ENCODE measurements around the gene USP32.
"Not testable (repeated sequence)": the region's sequence is repeated elsewhere in the genome, so short reads cannot be mapped to it uniquely, and the experiment has no call there.

The USP32 gene

GRCh38 chr17:60318326-60318725, 73.6 kb downstream of the USP32 start:
- H3K9me3 ChIP-seq (ENCODE audit: low read length): no peaks in the 10 kb centered on the region
- no peaks in the 10 kb centered on the region for H3K9me2 ChIP-seq (ENCODE audit: low read depth, low read length)
- no peaks in the 10 kb centered on the region for H3F3A ChIP-seq (ENCODE audit: insufficient read depth, low read length)
- no peaks in the 10 kb centered on the region for H3K36me3 ChIP-seq (ENCODE audit: insufficient read depth, low read length)
- H3K27me3 ChIP-seq (ENCODE audit: insufficient read depth, low read length): no peaks in the 10 kb centered on the region
- H3K4me2 ChIP-seq (ENCODE audit: low read length): no peak overlapping the region
- H2AFZ ChIP-seq (ENCODE audit: low read length): no peak overlapping the region
- no peaks in the 10 kb centered on the region for H3K4me1 ChIP-seq (ENCODE audit: insufficient read depth, low read length, severe bottlenecking)
- H4K20me1 ChIP-seq (ENCODE audit: insufficient read depth, low read length): no peaks in the 10 kb centered on the region
- H3K27ac ChIP-seq (ENCODE audit: low read depth, low read length, poor library complexity, severe bottlenecking): no peak overlapping the region
- TF ChIP-seq EZH2 (IDR thresholded peaks at IDR 0.05; ENCODE audit: borderline replicate concordance, low read length) (no peak), CTCF (IDR thresholded peaks at IDR 0.05; ENCODE audit: low read length) (no peak)
- H3K9ac ChIP-seq (ENCODE audit: low read length): no peak overlapping the region
- no peaks in the 10 kb centered on the region; the same call in 1 of the 2 replicates for H3K79me2 ChIP-seq (ENCODE audit: insufficient read depth, low read length)
- no peak overlapping the region for H3K4me3 ChIP-seq (ENCODE audit: low read depth, low read length, poor library complexity, severe bottlenecking)

- no peaks in the 10 kb centered on the region for H3K9me2 ChIP-seq (ENCODE audit: low read depth, low read length)
- no peaks in the 10 kb centered on the region for H3K27me3 ChIP-seq (ENCODE audit: insufficient read depth, low read length)
- TF ChIP-seq CTCF (IDR thresholded peaks at IDR 0.05; ENCODE audit: low read length) (peak; percentile 37; the same call in 1 of the 2 replicates), EZH2 (IDR thresholded peaks at IDR 0.05; ENCODE audit: borderline replicate concordance, low read length) (no peak)
- H3K9ac ChIP-seq (ENCODE audit: low read length): no peak overlapping the region
- H2AFZ ChIP-seq (ENCODE audit: low read length): no peak overlapping the region
- H3K36me3 ChIP-seq (ENCODE audit: insufficient read depth, low read length): no peaks in the 10 kb centered on the region
- H3K4me1 ChIP-seq (ENCODE audit: insufficient read depth, low read length, severe bottlenecking): no peaks in the 10 kb centered on the region
- H3K9me3 ChIP-seq (ENCODE audit: low read length): no peaks in the 10 kb centered on the region
- H3K27ac ChIP-seq (ENCODE audit: low read depth, low read length, poor library complexity, severe bottlenecking): no peak overlapping the region
- no peaks in the 10 kb centered on the region for H3F3A ChIP-seq (ENCODE audit: insufficient read depth, low read length)
- H3K4me3 ChIP-seq (ENCODE audit: low read depth, low read length, poor library complexity, severe bottlenecking): no peak overlapping the region
- no peak overlapping the region for H3K4me2 ChIP-seq (ENCODE audit: low read length)
- no peaks in the 10 kb centered on the region for H4K20me1 ChIP-seq (ENCODE audit: insufficient read depth, low read length)
- H3K79me2 ChIP-seq (ENCODE audit: insufficient read depth, low read length): no peaks in the 10 kb centered on the region; the same call in 1 of the 2 replicates
Measured at GRCh38 chr17:60315650-60316049, 76.3 kb downstream of the USP32 start.

GRCh38 chr17:60314900-60315299, 77.0 kb downstream of the USP32 start:
- not testable (repeated sequence) for H2AFZ ChIP-seq (ENCODE audit: low read length); H3K4me3 ChIP-seq (ENCODE audit: low read depth, low read length, poor library complexity, severe bottlenecking); H3K9me3 ChIP-seq (ENCODE audit: low read length); H3K36me3 ChIP-seq (ENCODE audit: insufficient read depth, low read length); H3K9me2 ChIP-seq (ENCODE audit: low read depth, low read length); H3K4me2 ChIP-seq (ENCODE audit: low read length); H3K27ac ChIP-seq (ENCODE audit: low read depth, low read length, poor library complexity, severe bottlenecking); H4K20me1 ChIP-seq (ENCODE audit: insufficient read depth, low read length); H3F3A ChIP-seq (ENCODE audit: insufficient read depth, low read length); H3K9ac ChIP-seq (ENCODE audit: low read length); H3K4me1 ChIP-seq (ENCODE audit: insufficient read depth, low read length, severe bottlenecking); H3K27me3 ChIP-seq (ENCODE audit: insufficient read depth, low read length); H3K79me2 ChIP-seq (ENCODE audit: insufficient read depth, low read length)

- no peak for TF ChIP-seq EZH2 (IDR thresholded peaks at IDR 0.05; ENCODE audit: borderline replicate concordance, low read length)
- no peaks in the 10 kb centered on the region for H3K36me3 ChIP-seq (ENCODE audit: insufficient read depth, low read length)
- no peaks in the 10 kb centered on the region for H4K20me1 ChIP-seq (ENCODE audit: insufficient read depth, low read length)
- no peaks in the 10 kb centered on the region for H3K27me3 ChIP-seq (ENCODE audit: insufficient read depth, low read length)
- H3K79me2 ChIP-seq (ENCODE audit: insufficient read depth, low read length): no peaks in the 10 kb centered on the region
- no peaks in the 10 kb centered on the region for H3K9me3 ChIP-seq (ENCODE audit: low read length)
- no peaks in the 10 kb centered on the region for H3F3A ChIP-seq (ENCODE audit: insufficient read depth, low read length)
- H3K4me3 ChIP-seq (ENCODE audit: low read depth, low read length, poor library complexity, severe bottlenecking): no peak overlapping the region
- H3K4me2 ChIP-seq (ENCODE audit: low read length): no peak overlapping the region
- no peak overlapping the region for H3K9ac ChIP-seq (ENCODE audit: low read length)
- no peak overlapping the region for H3K27ac ChIP-seq (ENCODE audit: low read depth, low read length, poor library complexity, severe bottlenecking)
- no peak overlapping the region for H2AFZ ChIP-seq (ENCODE audit: low read length)
- H3K4me1 ChIP-seq (ENCODE audit: insufficient read depth, low read length, severe bottlenecking): no peaks in the 10 kb centered on the region
- H3K9me2 ChIP-seq (ENCODE audit: low read depth, low read length): no peaks in the 10 kb centered on the region
Measured at GRCh38 chr17:60314423-60314822, 77.5 kb downstream of the USP32 start.

Data from OCI-LY1 (cell line).